Mammary epithelial cell (primary cell): ENCODE measurements around the gene FIBCD1.

Experiments
- CTCF ChIP-seq, 2 donors: IDR thresholded peaks in 1 of 2; conservative IDR thresholded peaks in 1 of 2; 2 replicates each; pipeline ENCODE4 v1.5.1; 2011 to 2012; ENCODE audit warnings: inconsistent platforms in 2 of 2, low read length in 2 of 2, mild to moderate bottlenecking in 2 of 2, control low read depth in 1 of 2, low read depth in 1 of 2; ENCODE audit not compliant: insufficient read depth in 1 of 2; ENCODE audit errors: extremely low read depth in 1 of 2
- EZH2 ChIP-seq: IDR thresholded peaks from 2 replicates; pipeline ENCODE4 v1.6.1; 2012; ENCODE audit warnings: low read length, inconsistent platforms, borderline replicate concordance

GRCh38 chr9:130878295-130878694, 60.8 kb downstream of the FIBCD1 start:
- TF ChIP-seq CTCF (conservative IDR thresholded peaks at IDR 0.05 in 1 of 2, IDR thresholded peaks at IDR 0.05 in 1 of 2; ENCODE audit: extremely low read depth in 1 of 2, insufficient read depth in 1 of 2, low read depth in 1 of 2, low read length in 2 of 2), result no peak
- no peak for TF ChIP-seq EZH2
